Pancreas (tissue), 10 donors: ENCODE results near the gene GNAL. TPM values are rescaled to one million over a fixed set of nuclear protein-coding genes. Genes with fewer than 3 reads are reported as not detected.

ENCODE experiments used
- ATAC-seq, 4 donors: fragments of 200-7000 bp; cut with Tn5 transposase; one replicate each; pipeline versions ENCODE4 v1.8.0 to v1.9.1; 2020; ENCODE audit warnings: mild to moderate bottlenecking in 4 of 4, moderate library complexity in 4 of 4
- DNase-seq, 6 donors: peaks; one replicate each; pipeline ENCODE4 v3.0.0-alpha.2; 2020
- FAIRE-seq: peaks from 2 replicates; lab custom pipeline; 2012; peaks lifted over from hg19 to GRCh38; lab: Jason Lieb, UNC
- H3K27ac ChIP-seq, 4 donors: fragments of 200-600 bp; sonication (generic); 1 replicate in 3 of 4; 2 replicates in 1 of 4; pipeline versions ENCODE4 v1.5.0 to v1.8.0; 2020
- H3K27me3 ChIP-seq, 4 donors: fragments of 200-600 bp; one replicate each; pipeline ENCODE4 v1.8.0; 2021
- H3K36me3 ChIP-seq, 3 donors: fragments of 200-600 bp; sonication (generic) in 1 of 3; one replicate each; pipeline versions ENCODE4 v1.5.0 to v1.8.0; 2020 to 2021
- H3K4me1 ChIP-seq, 3 donors: fragments of 200-600 bp; one replicate each; pipeline ENCODE4 v1.8.0; 2021
- H3K4me3 ChIP-seq, 4 donors: fragments of 200-600 bp; sonication (generic) in 2 of 4; one replicate each; pipeline versions ENCODE4 v1.5.0 to v1.8.0; 2020 to 2021
- H3K9me3 ChIP-seq, 4 donors: fragments of 200-600 bp; one replicate each; pipeline ENCODE4 v1.8.0; 2021
- WGBS, 2 donors: extraction: QIAGEN DNeasy Blood & Tissue Kit; methylation state at CpG; one replicate each; pipeline ENCODE4 v1.1.7; 2013; 5-methylcytosine and 5-hydroxymethylcytosine counted together
- intact Hi-C, 3 donors: fragments of 100-400 bp; cut with DNase I; formaldehyde crosslinking; loops; one replicate each; pipeline versions ENCODE4 v1.11.1 to v1.14.2; 2022
- polyA plus RNA-seq, 2 donors: library from polyadenylated mRNA; stranded (reverse); fragments of 200-250 nt; gene quantifications; one replicate each; pipeline ENCODE4 v1.2.3, GENCODE V29; 2013
- total RNA-seq, 6 donors: library from RNA; stranded (reverse); fragmentation: NEBNext Ultra II Directional in 4 of 6; extraction: Animal tissue kit (Norgen Biotek cat#: 25700) in 4 of 6; gene quantifications; one replicate each; pipeline versions ENCODE4 v1.2.1 to v1.2.4, GENCODE V29; 2021 to 2023
- TF ChIP-seq, protein P1 (sequence below), 4 donors: fragments of 200-600 bp; sonication (generic) in 3 of 4; IDR thresholded peaks; one replicate each; pipeline versions ENCODE4 v1.5.0 to v1.8.0; 2021; ENCODE audit warnings: antibody characterized with exemption in 4 of 4
- donor health status: healthy with polysubstance abuse.
- donor health status: DM: no; HTN: no; CAD: no; lungs with moderate emphysema.
- donor health status: DM: no; HTN: no; CAD: no.
- donor health status: control.
- donor health status: control.
- donor health status: Bipolar disorder and iron deficiency.
- donor health status: DM: yes; HTN: yes; CAD: no.
- donor health status: DM: no; HTN: no; CAD: no.
- donor health status: DM: no; HTN: no; CAD: no.
- donor health status: DM: yes; HTN: yes; CAD: no.

Gene GNAL
- total and polyA plus RNA-seq, 8 donors: 0.22 to 2.2 (median 0.71) TPM

DNA sequence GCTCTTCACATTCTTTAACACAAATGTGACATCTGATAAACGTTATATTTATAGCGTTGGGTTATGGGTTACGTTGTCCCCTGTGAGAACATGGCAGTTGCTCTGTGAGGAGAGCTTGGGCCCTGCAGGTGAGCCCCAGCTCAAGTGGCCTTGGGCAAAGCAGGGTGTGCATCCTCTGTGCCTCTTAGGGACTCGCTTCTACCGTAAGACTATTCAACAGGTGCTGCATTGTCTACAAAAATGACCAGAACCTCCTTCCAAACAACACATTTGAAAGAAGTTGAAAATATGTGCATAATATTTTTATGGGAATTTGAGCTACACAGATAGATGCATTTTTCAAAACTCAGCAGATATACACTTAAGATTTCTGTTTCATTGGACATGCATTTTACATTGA lies 145.7 kb downstream of the GNAL start:
- intact Hi-C loops: no loop called here
- ATAC-seq: no peak
- TF ChIP-seq, protein P1, sequence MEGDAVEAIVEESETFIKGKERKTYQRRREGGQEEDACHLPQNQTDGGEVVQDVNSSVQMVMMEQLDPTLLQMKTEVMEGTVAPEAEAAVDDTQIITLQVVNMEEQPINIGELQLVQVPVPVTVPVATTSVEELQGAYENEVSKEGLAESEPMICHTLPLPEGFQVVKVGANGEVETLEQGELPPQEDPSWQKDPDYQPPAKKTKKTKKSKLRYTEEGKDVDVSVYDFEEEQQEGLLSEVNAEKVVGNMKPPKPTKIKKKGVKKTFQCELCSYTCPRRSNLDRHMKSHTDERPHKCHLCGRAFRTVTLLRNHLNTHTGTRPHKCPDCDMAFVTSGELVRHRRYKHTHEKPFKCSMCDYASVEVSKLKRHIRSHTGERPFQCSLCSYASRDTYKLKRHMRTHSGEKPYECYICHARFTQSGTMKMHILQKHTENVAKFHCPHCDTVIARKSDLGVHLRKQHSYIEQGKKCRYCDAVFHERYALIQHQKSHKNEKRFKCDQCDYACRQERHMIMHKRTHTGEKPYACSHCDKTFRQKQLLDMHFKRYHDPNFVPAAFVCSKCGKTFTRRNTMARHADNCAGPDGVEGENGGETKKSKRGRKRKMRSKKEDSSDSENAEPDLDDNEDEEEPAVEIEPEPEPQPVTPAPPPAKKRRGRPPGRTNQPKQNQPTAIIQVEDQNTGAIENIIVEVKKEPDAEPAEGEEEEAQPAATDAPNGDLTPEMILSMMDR (IDR thresholded peaks at IDR 0.05): no peak
- H3K9me3 ChIP-seq: no peaks in the 10 kb centered on the region
- no peak for DNase-seq
- no peak overlapping the region for H3K27ac ChIP-seq
- H3K4me3 ChIP-seq: no peak overlapping the region
- 47 to 61% methylated on average over 5 of the region's 5 CpGs for WGBS, 2 donors
- no peak for FAIRE-seq
- no peaks in the 10 kb centered on the region for H3K27me3 ChIP-seq
- H3K36me3 ChIP-seq: no peaks in the 10 kb centered on the region
- peaks cover 0 to 6% (median 5%) of the 10 kb centered on the region in 3 donors for H3K4me1 ChIP-seq

DNA sequence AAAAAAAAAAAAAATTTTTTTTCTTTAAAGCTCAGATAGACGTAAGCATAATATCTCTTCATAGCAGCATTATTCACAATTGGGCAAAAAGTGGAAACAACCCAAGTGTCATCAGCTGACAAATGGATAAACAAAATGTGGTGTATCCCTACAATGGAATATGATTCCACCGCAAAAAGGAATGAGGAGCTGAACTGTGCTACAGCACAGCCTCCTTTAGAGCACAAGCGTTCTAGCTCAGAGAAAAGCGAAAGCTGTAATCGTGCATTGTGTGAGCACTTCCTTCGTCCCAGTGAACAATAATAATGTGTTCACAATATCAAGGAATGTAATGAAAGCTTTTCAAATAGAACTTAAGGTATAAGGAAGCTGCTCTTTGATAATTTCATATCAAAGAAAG lies 150.5 kb downstream of the GNAL start:
- no peak overlapping the region for H3K27ac ChIP-seq
- no peaks in the 10 kb centered on the region for H3K9me3 ChIP-seq
- H3K4me3 ChIP-seq: no peak overlapping the region
- intact Hi-C loops: no loop called here
- TF ChIP-seq, protein P1 (IDR thresholded peaks at IDR 0.05): no peak
- WGBS, 2 donors: 74 to 82% methylated on average over 6 of the region's 6 CpGs
- peaks cover 0 to 6% (median 5%) of the 10 kb centered on the region in 3 donors for H3K4me1 ChIP-seq
- FAIRE-seq (no peak), DNase-seq (no peak), ATAC-seq (no peak)
- H3K36me3 ChIP-seq: no peaks in the 10 kb centered on the region
- no peaks in the 10 kb centered on the region for H3K27me3 ChIP-seq

GRCh38 chr18:11840493-11840892 lies 151.4 kb downstream of the GNAL start:
- FAIRE-seq (no peak), DNase-seq (no peak), ATAC-seq (no peak)
- no peak overlapping the region for H3K4me3 ChIP-seq
- intact Hi-C loops: no loop called here
- H3K27ac ChIP-seq: no peak overlapping the region
- WGBS, 2 donors: 43 to 44% methylated on average over 6 of the region's 6 CpGs
- peaks cover 0 to 2% (median 1%) of the 10 kb centered on the region in 3 donors for H3K4me1 ChIP-seq
- no peaks in the 10 kb centered on the region for H3K27me3 ChIP-seq
- TF ChIP-seq, protein P1 (IDR thresholded peaks at IDR 0.05): no peak
- H3K9me3 ChIP-seq: no peaks in the 10 kb centered on the region
- no peaks in the 10 kb centered on the region for H3K36me3 ChIP-seq

- H3K4me1 ChIP-seq: no peaks in the 10 kb centered on the region
Measured at GRCh38 chr18:11842562-11842961, 153.5 kb downstream of the GNAL start.

DNA sequence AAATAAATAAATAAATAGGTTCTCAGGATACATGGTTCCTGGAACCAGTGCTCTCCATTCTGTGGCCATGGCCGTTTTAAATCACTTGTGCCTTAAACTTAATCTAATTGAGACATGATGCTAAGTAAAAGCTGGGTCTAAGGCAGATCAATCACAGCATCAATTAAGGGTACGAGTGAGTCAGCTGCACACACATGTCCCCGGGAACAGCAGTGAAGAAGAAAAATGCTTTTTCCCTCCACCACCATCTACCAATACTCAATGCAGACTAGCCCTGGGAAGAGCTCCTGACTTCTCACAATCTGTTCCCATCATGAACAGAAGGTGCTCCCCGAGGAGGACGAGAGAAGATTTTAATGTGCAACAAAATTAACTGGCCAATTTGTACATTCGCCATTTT lies 155.4 kb downstream of the GNAL start:
- Histone ChIP-seq H3K4me3 (no peak overlapping the region), H3K9me3 (no peaks in the 10 kb centered on the region), H3K27ac (no peak overlapping the region), H3K4me1 (no peaks in the 10 kb centered on the region), H3K36me3 (no peaks in the 10 kb centered on the region), H3K27me3 (no peaks in the 10 kb centered on the region)
- 69 to 72% methylated on average over 6 of the region's 6 CpGs for WGBS, 2 donors
- no peak for ATAC-seq
- no peak for DNase-seq
- FAIRE-seq: no peak
- TF ChIP-seq, protein P1 (IDR thresholded peaks at IDR 0.05): no peak
- intact Hi-C loops: no loop called here

More at GRCh38 chr18:11842562-11842961, 153.5 kb downstream of the GNAL start:
- no peak for ATAC-seq
- intact Hi-C loops: no loop called here
- Histone ChIP-seq H3K9me3 (no peaks in the 10 kb centered on the region), H3K27me3 (no peaks in the 10 kb centered on the region), H3K36me3 (no peaks in the 10 kb centered on the region), H3K27ac (no peak overlapping the region), H3K4me3 (no peak overlapping the region)
- no peak for FAIRE-seq
- no peak for DNase-seq
- 60 to 63% methylated on average over 5 of the region's 5 CpGs for WGBS, 2 donors
- TF ChIP-seq, protein P1 (IDR thresholded peaks at IDR 0.05): no peak
